ENCODE data around the gene SPINK4. TPM values are rescaled to one million over a fixed set of nuclear protein-coding genes. Genes with fewer than 3 reads are reported as not detected.

The SPINK4 gene
- total RNA-seq, 1 donor from 2014 or later, result not detected

DNA sequence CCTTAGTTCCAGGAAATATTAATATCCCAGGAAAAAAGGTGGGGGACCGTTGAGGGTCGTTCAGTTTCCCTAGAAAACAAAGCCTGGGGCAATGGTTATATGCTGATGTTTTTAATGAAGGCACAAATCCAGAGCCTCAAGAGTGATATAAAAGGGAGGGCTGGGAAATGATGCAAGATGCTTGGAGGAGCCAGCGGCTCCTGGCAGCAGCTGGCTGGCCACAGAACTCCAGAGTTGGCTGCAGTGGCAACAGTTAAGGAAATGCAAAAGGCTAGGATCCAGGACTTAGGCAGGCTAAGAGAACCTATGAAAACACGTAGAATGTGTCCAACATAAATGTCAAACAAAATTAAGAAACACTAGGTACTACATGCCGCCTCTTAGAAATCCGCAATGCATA, 41.8 kb upstream of the SPINK4 start:
- Histone ChIP-seq H3K36me3 (ENCODE audit: control insufficient read depth, insufficient read depth, low read length) (no peaks in the 10 kb centered on the region), H3K4me3 (ENCODE audit: low read depth, low read length) (no peak overlapping the region), H3K27me3 (ENCODE audit: control insufficient read depth, insufficient read depth, low read length) (peaks cover 3% of the 10 kb centered on the region)
- DNase-seq (ENCODE audit: low read depth), result no peak
- TF ChIP-seq, protein P1, sequence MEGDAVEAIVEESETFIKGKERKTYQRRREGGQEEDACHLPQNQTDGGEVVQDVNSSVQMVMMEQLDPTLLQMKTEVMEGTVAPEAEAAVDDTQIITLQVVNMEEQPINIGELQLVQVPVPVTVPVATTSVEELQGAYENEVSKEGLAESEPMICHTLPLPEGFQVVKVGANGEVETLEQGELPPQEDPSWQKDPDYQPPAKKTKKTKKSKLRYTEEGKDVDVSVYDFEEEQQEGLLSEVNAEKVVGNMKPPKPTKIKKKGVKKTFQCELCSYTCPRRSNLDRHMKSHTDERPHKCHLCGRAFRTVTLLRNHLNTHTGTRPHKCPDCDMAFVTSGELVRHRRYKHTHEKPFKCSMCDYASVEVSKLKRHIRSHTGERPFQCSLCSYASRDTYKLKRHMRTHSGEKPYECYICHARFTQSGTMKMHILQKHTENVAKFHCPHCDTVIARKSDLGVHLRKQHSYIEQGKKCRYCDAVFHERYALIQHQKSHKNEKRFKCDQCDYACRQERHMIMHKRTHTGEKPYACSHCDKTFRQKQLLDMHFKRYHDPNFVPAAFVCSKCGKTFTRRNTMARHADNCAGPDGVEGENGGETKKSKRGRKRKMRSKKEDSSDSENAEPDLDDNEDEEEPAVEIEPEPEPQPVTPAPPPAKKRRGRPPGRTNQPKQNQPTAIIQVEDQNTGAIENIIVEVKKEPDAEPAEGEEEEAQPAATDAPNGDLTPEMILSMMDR (IDR thresholded peaks at IDR 0.05; ENCODE audit: insufficient read depth, low read length, poor library complexity, severe bottlenecking), result no peak

DNA sequence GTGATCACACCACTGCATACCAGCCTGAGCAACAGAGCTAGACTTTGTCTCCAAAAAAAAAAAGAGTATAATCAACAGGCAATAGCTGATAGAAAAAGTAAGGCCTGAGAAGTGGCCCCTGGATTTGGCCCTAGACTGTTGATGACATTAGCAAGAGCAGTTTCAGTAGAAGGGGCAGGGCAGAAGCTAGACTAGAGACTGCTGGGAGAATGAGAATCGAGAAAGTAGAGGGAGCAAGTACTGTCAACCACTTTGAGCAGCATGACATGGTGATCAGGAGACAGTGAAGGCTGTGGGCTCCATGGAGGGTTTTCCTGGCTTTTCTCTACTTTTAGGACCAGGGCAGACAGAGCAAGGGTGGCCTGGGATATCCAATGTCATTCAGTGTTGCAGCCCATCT, 37.9 kb upstream of the SPINK4 start:
- TF ChIP-seq, protein P1 (IDR thresholded peaks at IDR 0.05; ENCODE audit: insufficient read depth, low read length, poor library complexity, severe bottlenecking), result no peak
- H3K36me3 ChIP-seq (ENCODE audit: control insufficient read depth, insufficient read depth, low read length), result no peaks in the 10 kb centered on the region
- no peak for DNase-seq (ENCODE audit: low read depth)

DNA sequence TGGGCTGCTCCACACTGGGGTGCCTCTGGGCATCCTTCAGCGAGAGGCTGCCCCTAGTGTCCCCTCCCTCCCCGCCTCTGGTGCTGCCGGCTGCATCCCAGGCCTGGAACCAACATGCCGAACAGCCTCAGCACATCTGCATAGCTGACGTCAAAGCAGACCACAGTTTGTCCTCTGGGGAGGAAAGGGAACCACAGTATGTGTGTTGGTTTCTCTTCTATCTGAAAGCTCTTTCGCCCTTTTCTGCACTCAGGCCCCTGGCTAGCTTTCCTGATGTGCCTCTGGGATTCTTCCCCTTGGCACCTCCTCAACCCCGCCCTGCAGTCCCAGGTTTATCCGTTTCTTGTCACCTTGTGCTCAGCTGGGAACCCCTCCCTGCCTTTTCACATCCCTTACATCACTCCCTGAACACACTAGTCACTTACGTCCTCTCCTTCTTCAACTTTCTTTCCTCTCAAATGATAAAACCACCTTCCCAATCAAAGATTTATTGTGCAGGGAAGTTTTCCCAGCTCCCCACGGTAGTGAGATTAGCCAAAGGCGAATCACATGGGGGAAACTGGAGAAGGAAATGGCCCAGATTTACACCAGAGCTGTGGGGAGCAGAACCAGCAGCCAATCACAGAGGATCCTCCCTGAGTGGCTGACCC, 37.3 kb upstream of the SPINK4 start:
- H3K27me3 ChIP-seq (ENCODE audit: control insufficient read depth, insufficient read depth, low read length), result peaks cover 3% of the 10 kb centered on the region
- TF ChIP-seq, protein P1 (IDR thresholded peaks at IDR 0.05; ENCODE audit: insufficient read depth, low read length, poor library complexity, severe bottlenecking), result no peak
- DNase-seq (ENCODE audit: low read depth), result no peak
- no peak overlapping the region for H3K4me3 ChIP-seq (ENCODE audit: low read depth, low read length)
- no peaks in the 10 kb centered on the region for H3K36me3 ChIP-seq (ENCODE audit: control insufficient read depth, insufficient read depth, low read length)

More for the DNA sequence above, 37.9 kb upstream of the SPINK4 start:
- Histone ChIP-seq H3K27me3 (ENCODE audit: control insufficient read depth, insufficient read depth, low read length) (peaks cover 3% of the 10 kb centered on the region), H3K4me3 (ENCODE audit: low read depth, low read length) (no peak overlapping the region)

DNA sequence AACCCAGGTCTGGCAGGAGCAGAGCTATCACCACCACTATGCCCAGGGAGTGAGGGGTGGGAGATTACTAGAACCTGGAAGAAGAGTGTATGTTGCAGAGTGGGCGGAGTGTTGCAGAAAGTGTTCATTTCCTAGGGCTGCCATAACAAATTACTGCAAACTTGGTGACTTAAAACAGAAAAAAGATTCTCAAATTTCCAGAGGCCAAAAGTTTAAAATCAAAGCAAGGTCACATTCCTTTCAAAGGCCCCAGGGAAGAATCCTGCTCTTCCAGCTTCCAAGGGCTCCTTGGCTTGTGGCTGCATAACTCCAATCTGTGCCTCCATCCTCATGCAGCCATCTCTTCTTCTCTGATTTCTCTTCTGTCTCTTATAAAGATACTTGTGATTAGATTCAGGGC, 30.6 kb upstream of the SPINK4 start:
- DNase-seq (ENCODE audit: low read depth), result no peak
- no peak overlapping the region for H3K4me3 ChIP-seq (ENCODE audit: low read depth, low read length)
- H3K36me3 ChIP-seq (ENCODE audit: control insufficient read depth, insufficient read depth, low read length), result no peaks in the 10 kb centered on the region
- TF ChIP-seq, protein P1 (IDR thresholded peaks at IDR 0.05; ENCODE audit: insufficient read depth, low read length, poor library complexity, severe bottlenecking), result no peak
- H3K27me3 ChIP-seq (ENCODE audit: control insufficient read depth, insufficient read depth, low read length), result no peaks in the 10 kb centered on the region

DNA sequence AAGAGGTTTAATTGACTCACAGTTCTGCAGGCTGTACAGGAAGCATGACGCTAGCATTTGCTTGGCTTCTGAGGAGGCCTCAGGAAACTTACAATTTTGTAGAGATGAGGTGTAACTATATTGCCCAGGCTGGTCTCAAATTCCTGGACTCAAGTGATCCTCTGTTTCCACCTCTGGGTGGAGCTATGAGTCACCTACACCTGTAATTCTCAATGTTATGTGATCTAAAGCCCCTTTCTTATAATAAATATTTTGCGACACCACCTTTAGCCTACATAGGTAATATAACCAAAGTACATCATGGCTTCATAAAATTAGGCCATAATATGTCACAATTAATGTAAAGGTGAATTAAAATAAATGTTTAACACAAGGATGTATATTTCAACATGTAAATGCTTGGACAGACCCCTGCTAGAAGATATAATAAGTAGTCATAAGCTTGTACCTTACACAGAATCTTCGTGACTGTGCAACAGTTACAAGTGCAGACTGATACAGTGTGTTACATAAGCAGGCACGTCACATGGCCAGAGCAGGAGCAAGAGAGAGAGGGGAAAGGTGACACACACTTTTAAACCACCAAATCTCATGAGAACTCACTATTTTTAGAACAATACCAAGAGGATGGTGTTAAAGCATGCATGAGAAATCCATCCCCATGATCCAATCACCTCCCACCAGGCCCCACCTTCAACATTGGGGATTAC, 29.8 kb upstream of the SPINK4 start:
- TF ChIP-seq, protein P1 (IDR thresholded peaks at IDR 0.05; ENCODE audit: insufficient read depth, low read length, poor library complexity, severe bottlenecking), result no peak
- no peak for DNase-seq (ENCODE audit: low read depth)
- Histone ChIP-seq H3K27me3 (ENCODE audit: control insufficient read depth, insufficient read depth, low read length) (no peaks in the 10 kb centered on the region), H3K36me3 (ENCODE audit: control insufficient read depth, insufficient read depth, low read length) (no peaks in the 10 kb centered on the region), H3K4me3 (ENCODE audit: low read depth, low read length) (no peak overlapping the region)
